ENCODE data around the gene PARP16.

Gene PARP16

DNA sequence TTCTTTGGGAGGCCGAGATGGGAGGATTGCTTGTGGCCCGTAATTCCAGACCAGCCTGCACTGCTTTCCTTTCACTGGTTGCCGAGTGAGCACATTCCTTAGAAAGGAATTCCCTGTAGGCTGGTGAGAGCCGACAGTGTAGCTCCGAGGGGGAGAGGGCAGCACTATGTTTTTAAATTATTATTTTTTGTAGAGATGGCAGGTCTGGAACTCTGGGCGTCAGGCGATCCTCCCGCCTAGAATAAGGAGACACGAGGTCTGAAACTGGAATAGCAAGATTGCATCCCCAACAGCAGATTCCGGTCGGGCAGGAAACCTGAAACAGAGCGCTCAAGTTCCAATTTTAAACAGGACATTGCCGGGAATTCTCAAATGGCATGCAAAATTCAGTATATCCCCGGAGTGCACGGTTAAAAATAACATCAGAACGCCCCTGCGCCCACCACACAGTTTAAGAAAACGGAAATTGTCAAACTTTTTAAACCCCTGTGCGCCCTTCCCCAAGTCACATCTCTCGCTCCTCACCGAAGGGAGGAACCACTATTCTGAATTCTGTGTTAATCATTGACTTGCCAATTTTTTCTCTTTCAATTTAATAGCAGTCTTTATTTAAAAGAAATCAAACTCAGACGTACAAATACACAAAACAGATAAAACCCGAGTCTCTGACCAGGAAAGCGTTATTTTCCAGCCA, 17.2 kb upstream of the PARP16 start:
- no peak for FAIRE-seq
- TF ChIP-seq, protein P1, sequence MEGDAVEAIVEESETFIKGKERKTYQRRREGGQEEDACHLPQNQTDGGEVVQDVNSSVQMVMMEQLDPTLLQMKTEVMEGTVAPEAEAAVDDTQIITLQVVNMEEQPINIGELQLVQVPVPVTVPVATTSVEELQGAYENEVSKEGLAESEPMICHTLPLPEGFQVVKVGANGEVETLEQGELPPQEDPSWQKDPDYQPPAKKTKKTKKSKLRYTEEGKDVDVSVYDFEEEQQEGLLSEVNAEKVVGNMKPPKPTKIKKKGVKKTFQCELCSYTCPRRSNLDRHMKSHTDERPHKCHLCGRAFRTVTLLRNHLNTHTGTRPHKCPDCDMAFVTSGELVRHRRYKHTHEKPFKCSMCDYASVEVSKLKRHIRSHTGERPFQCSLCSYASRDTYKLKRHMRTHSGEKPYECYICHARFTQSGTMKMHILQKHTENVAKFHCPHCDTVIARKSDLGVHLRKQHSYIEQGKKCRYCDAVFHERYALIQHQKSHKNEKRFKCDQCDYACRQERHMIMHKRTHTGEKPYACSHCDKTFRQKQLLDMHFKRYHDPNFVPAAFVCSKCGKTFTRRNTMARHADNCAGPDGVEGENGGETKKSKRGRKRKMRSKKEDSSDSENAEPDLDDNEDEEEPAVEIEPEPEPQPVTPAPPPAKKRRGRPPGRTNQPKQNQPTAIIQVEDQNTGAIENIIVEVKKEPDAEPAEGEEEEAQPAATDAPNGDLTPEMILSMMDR (IDR thresholded peaks at IDR 0.05; ENCODE audit: insufficient read depth, missing control alignments): no peak
- DNase-seq (ENCODE audit: insufficient read length, low spot score): no peak

- DNase-seq (ENCODE audit: insufficient read length, low spot score) (no peak), FAIRE-seq (no peak)
- TF ChIP-seq, protein P1 (IDR thresholded peaks at IDR 0.05; ENCODE audit: insufficient read depth, missing control alignments): no peak
Observed at GRCh38 chr15:65302061-65302460, 15.4 kb upstream of the PARP16 start.

DNA sequence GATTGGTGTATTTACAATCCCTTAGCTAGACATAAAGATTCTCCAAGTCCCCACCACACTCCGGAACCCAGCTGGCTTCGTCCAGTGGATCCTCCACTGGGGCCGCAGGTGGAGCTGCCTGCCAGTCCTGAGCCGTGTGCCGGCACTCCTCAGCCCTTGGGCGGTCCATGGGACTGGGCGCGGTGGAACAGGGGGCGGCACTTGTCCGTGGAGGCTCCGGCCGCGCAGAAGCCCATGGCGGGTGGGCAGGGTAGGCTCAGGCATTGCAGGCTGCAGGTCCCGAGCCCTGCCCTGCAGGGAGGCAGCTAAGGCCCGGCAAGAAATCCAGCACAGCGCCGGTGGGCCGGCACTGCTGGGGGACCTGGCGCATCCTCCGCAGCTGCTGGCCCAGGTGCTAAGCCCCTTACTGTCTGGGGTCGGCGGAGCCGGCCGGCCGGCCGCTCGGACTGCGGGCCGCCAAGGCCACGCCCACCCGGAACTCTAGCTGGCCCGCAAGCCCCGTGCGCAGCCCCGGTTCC, 14.3 kb upstream of the PARP16 start:
- FAIRE-seq: no peak
- TF ChIP-seq, protein P1 (IDR thresholded peaks at IDR 0.05; ENCODE audit: insufficient read depth, missing control alignments): no peak
- no peak for DNase-seq (ENCODE audit: insufficient read length, low spot score)

DNA sequence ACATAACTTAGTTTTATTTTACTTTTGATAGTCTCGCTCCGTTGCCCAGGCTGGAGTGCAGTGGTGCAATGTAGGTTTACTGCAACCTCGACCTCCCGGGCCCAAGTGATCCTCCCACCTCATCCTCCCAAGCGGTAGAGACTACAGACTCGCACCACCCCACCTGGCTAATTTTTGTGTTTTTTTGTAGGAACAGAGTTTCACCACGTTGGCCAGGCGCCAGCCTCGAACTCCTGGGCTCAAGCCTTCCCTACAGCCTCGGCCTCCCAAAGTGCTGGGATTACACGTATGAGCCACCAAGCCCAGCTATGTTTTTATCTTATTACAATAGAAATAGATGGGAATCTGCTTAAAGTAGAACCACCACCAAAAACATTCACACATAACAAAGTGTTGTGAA, 12.0 kb upstream of the PARP16 start:
- no peak for DNase-seq (ENCODE audit: insufficient read length, low spot score)
- TF ChIP-seq, protein P1 (IDR thresholded peaks at IDR 0.05; ENCODE audit: insufficient read depth, missing control alignments): no peak
- FAIRE-seq: no peak

DNA sequence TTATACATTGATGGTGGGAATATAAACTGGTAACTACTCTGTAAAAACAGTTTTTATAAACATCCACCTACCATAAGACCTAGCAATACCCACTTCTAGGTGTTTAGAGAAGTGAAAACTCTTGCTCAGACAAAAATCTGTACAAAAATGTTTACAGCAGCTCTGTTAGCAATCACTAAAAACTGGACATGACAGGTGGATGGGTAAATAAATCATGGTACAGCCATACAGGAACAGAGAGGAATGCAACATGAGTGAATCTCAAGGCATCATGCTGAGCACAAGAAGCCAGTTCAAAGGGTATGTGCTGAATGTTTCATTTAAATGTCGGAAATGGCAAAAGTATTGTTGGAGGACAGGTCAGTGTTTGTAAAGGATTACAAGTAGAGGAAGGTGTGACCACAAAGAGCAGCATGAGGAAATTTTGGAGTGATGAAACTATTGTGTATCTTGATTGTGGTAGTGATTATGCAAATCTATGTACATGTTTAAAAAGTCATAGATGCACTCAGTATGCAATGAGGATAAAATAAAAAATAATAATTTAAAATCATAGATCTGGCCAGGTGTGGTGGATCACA, 6.3 kb upstream of the PARP16 start:
- DNase-seq (ENCODE audit: insufficient read length, low spot score) (no peak), FAIRE-seq (no peak)
- TF ChIP-seq, protein P1 (IDR thresholded peaks at IDR 0.05; ENCODE audit: insufficient read depth, missing control alignments): no peak

DNA sequence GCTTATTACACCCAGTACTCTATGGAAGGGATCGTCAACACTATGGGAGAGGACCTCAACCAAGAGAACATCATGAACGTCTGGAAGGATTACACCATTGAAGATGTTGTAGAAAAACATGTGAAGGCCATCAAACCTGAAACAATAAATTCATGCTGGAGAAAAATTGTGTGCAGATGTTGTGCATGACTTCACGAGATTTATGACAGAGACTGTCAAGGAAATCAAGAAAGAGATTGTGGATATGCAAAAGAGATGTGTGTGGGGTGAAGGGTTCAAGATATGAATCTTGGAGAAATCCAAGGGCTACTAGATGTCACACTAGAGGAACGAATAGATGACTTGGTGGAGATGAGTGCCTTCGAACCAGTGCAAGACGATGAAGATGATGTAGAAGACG, 3.5 kb upstream of the PARP16 start:
- TF ChIP-seq, protein P1 (IDR thresholded peaks at IDR 0.05; ENCODE audit: insufficient read depth, missing control alignments): no peak
- DNase-seq (ENCODE audit: insufficient read length, low spot score) (no peak), FAIRE-seq (no peak)

- FAIRE-seq (no peak), DNase-seq (ENCODE audit: insufficient read length, low spot score) (no peak)
- TF ChIP-seq, protein P1 (IDR thresholded peaks at IDR 0.05; ENCODE audit: insufficient read depth, missing control alignments): no peak
Observed at GRCh38 chr15:65289261-65289854, 2.7 kb upstream of the PARP16 start.

All from D721Med (cell line).